GM23248 (cell line): ENCODE data around the gene AKAP13.

ENCODE experiments used
- EZH2 ChIP-seq: fragments of 200-600 bp; sonication (generic); IDR thresholded peaks from 2 replicates; pipeline ENCODE4 v1.6.1; 2018; ENCODE audit warnings: antibody characterized with exemption, mild to moderate bottlenecking; ENCODE audit not compliant: insufficient read depth, poor library complexity, severe bottlenecking
- EZH2phosphoT487 ChIP-seq: fragments of 200-600 bp; sonication (generic); IDR thresholded peaks from 2 replicates; pipeline ENCODE4 v1.6.1; 2018; ENCODE audit warnings: antibody characterized with exemption, moderate library complexity, mild to moderate bottlenecking, low read depth; ENCODE audit not compliant: insufficient read depth

- TF ChIP-seq EZH2 (no peak), EZH2phosphoT487 (no peak)
Measured at GRCh38 chr15:85551221-85551832, 170.9 kb downstream of the AKAP13 start.
